Panc1 (cell line): ENCODE results near the gene AK2. TPM values are rescaled to one million over a fixed set of nuclear protein-coding genes. Genes with fewer than 3 reads are reported as not detected.

Source experiments
- ATAC-seq: fragments of 200-7000 bp; cut with Tn5 transposase; 2 replicates; pipeline ENCODE4 v1.9.1; 2020; ENCODE audit warnings: mild to moderate bottlenecking, moderate library complexity
- BruUV-seq: library from RNA; stranded (reverse); fragments of 400-500 nt; replicated peaks from 2 replicates; lab custom pipeline; 2021; lab: Mats Ljungman, UMichigan
- CTCF ChIA-PET: fragments of 300-600 bp; sonication (Branson Sonifier 250); formaldehyde crosslinking; loops from one replicate; lab custom pipeline; 2022; ENCODE audit warnings: antibody characterized with exemption; lab: Charles Lee
- POLR2A ChIA-PET: fragments of 300-600 bp; sonication (Branson Sonifier 250); formaldehyde crosslinking; loops from one replicate; lab custom pipeline; 2022; ENCODE audit warnings: antibody characterized with exemption; lab: Charles Lee
- DNase-seq: peaks from one replicate; pipeline ENCODE4 v3.0.0-alpha.2; 2010; ENCODE audit warnings: low read depth, low spot score
- H3K27ac ChIP-seq: 2 replicates; pipeline ENCODE4 v1.5.1; 2011; ENCODE audit warnings: mild to moderate bottlenecking, low read length, inconsistent platforms
- H3K27me3 ChIP-seq: fragments of 200-500 bp; sonication (Bioruptor generic); 2 replicates; pipeline ENCODE4 v1.6.0; 2014; ENCODE audit warnings: low read length, inconsistent platforms; ENCODE audit not compliant: control insufficient read depth, insufficient read depth
- H3K36me3 ChIP-seq: fragments of 200-500 bp; sonication (Bioruptor generic); 2 replicates; pipeline ENCODE4 v1.5.1; 2014; ENCODE audit warnings: inconsistent platforms, mild to moderate bottlenecking, low read length, moderate library complexity; ENCODE audit not compliant: control insufficient read depth, insufficient read depth
- H3K4me1 ChIP-seq: 2 replicates; pipeline ENCODE4 v1.5.1; 2011; ENCODE audit warnings: inconsistent platforms, mild to moderate bottlenecking, low read length, moderate library complexity; ENCODE audit not compliant: control insufficient read depth, insufficient read depth
- H3K4me3 ChIP-seq, 2 experiments: 2 replicates each; pipeline ENCODE4 v1.5.1; 2011 to 2012; ENCODE audit warnings: low read depth in 2 of 2, low read length in 2 of 2, mild to moderate bottlenecking in 2 of 2, inconsistent platforms in 1 of 2, moderate library complexity in 1 of 2
- H3K9me3 ChIP-seq: fragments of 200-500 bp; sonication (Bioruptor generic); 2 replicates; pipeline ENCODE4 v1.5.1; 2014; ENCODE audit warnings: low read depth, mild to moderate bottlenecking, inconsistent platforms, low read length, moderate library complexity; ENCODE audit not compliant: control insufficient read depth, insufficient read depth
- CTCF ChIP-seq: fragments of 450-650 bp; IDR thresholded peaks from 2 replicates; pipeline ENCODE4 v1.5.1; 2017; ENCODE audit warnings: mild to moderate bottlenecking
- POLR2AphosphoS5 ChIP-seq: IDR thresholded peaks from 2 replicates; pipeline ENCODE4 v1.6.1; 2012; ENCODE audit warnings: mild to moderate bottlenecking, low read depth, low read length, moderate library complexity
- SIN3A ChIP-seq: IDR thresholded peaks from 2 replicates; pipeline ENCODE4 v1.6.1; 2012; ENCODE audit warnings: low read depth, mild to moderate bottlenecking, low read length, moderate library complexity, borderline replicate concordance; ENCODE audit not compliant: insufficient read depth
- TCF7L2 ChIP-seq: IDR thresholded peaks from 2 replicates; pipeline ENCODE4 v1.6.1; 2011; ENCODE audit warnings: mild to moderate bottlenecking, low read depth, low read length, inconsistent platforms
- in situ Hi-C: cut with HindIII; loops from 2 replicates; pipeline ENCODE4 v1.10.0; 2016; ENCODE audit warnings: low sequenced_read_pairs, low pct_unique_long_range_greater_than_20kb
- intact Hi-C: fragments of 100-400 bp; cut with micrococcal nuclease; formaldehyde crosslinking; loops from one replicate; pipeline ENCODE4 v1.10.0; 2022; ENCODE audit not compliant: unreplicated experiment
- total RNA-seq: library from RNA; stranded (reverse); gene quantifications from one replicate; pipeline ENCODE4 v1.2.1, GENCODE V29; 2021; ENCODE audit not compliant: unreplicated experiment
- TF ChIP-seq, protein P1 (sequence below), 2 experiments: IDR thresholded peaks; 2 replicates each; pipeline ENCODE4 v1.6.1; 2011 to 2012; ENCODE audit warnings: low read depth in 2 of 2, control low read depth in 1 of 2, low read length in 1 of 2, mild to moderate bottlenecking in 1 of 2, moderate library complexity in 1 of 2; ENCODE audit not compliant: insufficient read depth in 1 of 2

The AK2 gene
- total RNA-seq, 1 experiment from 2014 or later: 213 TPM

GRCh38 chr1:32981003-32981901, 55.4 kb downstream of the AK2 start:
- TF ChIP-seq CTCF (no peak), POLR2AphosphoS5 (no peak; the same call in none of the 2 replicates)
- TF ChIP-seq, protein P1, sequence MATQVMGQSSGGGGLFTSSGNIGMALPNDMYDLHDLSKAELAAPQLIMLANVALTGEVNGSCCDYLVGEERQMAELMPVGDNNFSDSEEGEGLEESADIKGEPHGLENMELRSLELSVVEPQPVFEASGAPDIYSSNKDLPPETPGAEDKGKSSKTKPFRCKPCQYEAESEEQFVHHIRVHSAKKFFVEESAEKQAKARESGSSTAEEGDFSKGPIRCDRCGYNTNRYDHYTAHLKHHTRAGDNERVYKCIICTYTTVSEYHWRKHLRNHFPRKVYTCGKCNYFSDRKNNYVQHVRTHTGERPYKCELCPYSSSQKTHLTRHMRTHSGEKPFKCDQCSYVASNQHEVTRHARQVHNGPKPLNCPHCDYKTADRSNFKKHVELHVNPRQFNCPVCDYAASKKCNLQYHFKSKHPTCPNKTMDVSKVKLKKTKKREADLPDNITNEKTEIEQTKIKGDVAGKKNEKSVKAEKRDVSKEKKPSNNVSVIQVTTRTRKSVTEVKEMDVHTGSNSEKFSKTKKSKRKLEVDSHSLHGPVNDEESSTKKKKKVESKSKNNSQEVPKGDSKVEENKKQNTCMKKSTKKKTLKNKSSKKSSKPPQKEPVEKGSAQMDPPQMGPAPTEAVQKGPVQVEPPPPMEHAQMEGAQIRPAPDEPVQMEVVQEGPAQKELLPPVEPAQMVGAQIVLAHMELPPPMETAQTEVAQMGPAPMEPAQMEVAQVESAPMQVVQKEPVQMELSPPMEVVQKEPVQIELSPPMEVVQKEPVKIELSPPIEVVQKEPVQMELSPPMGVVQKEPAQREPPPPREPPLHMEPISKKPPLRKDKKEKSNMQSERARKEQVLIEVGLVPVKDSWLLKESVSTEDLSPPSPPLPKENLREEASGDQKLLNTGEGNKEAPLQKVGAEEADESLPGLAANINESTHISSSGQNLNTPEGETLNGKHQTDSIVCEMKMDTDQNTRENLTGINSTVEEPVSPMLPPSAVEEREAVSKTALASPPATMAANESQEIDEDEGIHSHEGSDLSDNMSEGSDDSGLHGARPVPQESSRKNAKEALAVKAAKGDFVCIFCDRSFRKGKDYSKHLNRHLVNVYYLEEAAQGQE (IDR thresholded peaks at IDR 0.05; ENCODE audit: insufficient read depth in 1 of 2, low read depth in 2 of 2, low read length in 1 of 2): no peak
- Histone ChIP-seq H3K36me3 (no peaks in the 10 kb centered on the region), H3K4me1 (peaks cover 14% of the 10 kb centered on the region), H3K27me3 (no peaks in the 10 kb centered on the region), H3K4me3 (0 out of 4 replicates have a peak overlapping the region, but pooled peaks of 1 of the 2 experiments have one; percentile 10), H3K9me3 (no peaks in the 10 kb centered on the region), H3K27ac (peak overlapping the region; percentile 77)
- peak; percentile 95 for ATAC-seq
- POLR2A ChIA-PET: no interaction called here
- in situ Hi-C loops: no loop called here
- CTCF ChIA-PET: interaction anchor here (0.6 kb wide), 1 partner anchor 98 kb away, joined by 5 read pairs; no protein-coding TSS in a partner anchor
- intact Hi-C loops: no loop called here
- DNase-seq: peak; percentile 89
- no TSS peak for BruUV-seq

GRCh38 chr1:32980080-32980479, 56.6 kb downstream of the AK2 start:
- no peak for TF ChIP-seq TCF7L2
- TF ChIP-seq SIN3A: no peak
- TF ChIP-seq, protein P1 (IDR thresholded peaks at IDR 0.05; ENCODE audit: insufficient read depth in 1 of 2, low read depth in 2 of 2, low read length in 1 of 2): no peak
- TF ChIP-seq CTCF: no peak
- TF ChIP-seq POLR2AphosphoS5: no peak
- in situ Hi-C loops: no loop called here
- ChIA-PET POLR2A (interaction anchor here (0.7 kb wide), 1 partner anchor 433 kb away, joined by 3 read pairs; no protein-coding TSS in a partner anchor), CTCF (no interaction called here)
- Histone ChIP-seq H3K27ac (peak overlapping the region; percentile 77; the same call in 1 of the 2 replicates), H3K27me3 (no peaks in the 10 kb centered on the region), H3K36me3 (no peaks in the 10 kb centered on the region), H3K9me3 (no peaks in the 10 kb centered on the region), H3K4me3 (no peak overlapping the region), H3K4me1 (peaks cover 14% of the 10 kb centered on the region)
- intact Hi-C loops: no loop called here
- ATAC-seq: no peak
- no peak for DNase-seq
- BruUV-seq: no TSS peak
